Smooth muscle cell (in vitro differentiated cells): ENCODE data around the gene SPON1. TPM values are rescaled to one million over a fixed set of nuclear protein-coding genes. Genes with fewer than 3 reads are reported as not detected.

Experiments used
- DNase-seq: peaks from one replicate; lab custom pipeline; 2025; ENCODE audit not compliant: unreplicated experiment; lab: John Stamatoyannopoulos, UW
- H2AFZ ChIP-seq: fragments of 200-600 bp; sonication (generic); 2 replicates; pipeline ENCODE4 v1.6.0; 2016; ENCODE audit warnings: antibody characterized with exemption, low read depth, mild to moderate bottlenecking
- H3F3A ChIP-seq: fragments of 200-600 bp; sonication (generic); 2 replicates; pipeline ENCODE4 v1.6.0; 2017; ENCODE audit warnings: antibody characterized with exemption, low read depth
- H3K27ac ChIP-seq: fragments of 200-600 bp; sonication (generic); 2 replicates; pipeline ENCODE4 v1.5.1; 2016; ENCODE audit warnings: low read depth, mild to moderate bottlenecking
- H3K27me3 ChIP-seq: fragments of 200-600 bp; sonication (generic); 2 replicates; pipeline ENCODE4 v1.6.1; 2016; ENCODE audit warnings: low read depth, mild to moderate bottlenecking
- H3K36me3 ChIP-seq: fragments of 200-600 bp; sonication (generic); 2 replicates; pipeline ENCODE4 v1.5.1; 2016; ENCODE audit warnings: low read depth
- H3K4me1 ChIP-seq: fragments of 200-600 bp; sonication (generic); 2 replicates; pipeline ENCODE4 v1.5.1; 2016; ENCODE audit warnings: low read depth
- H3K4me2 ChIP-seq: fragments of 200-600 bp; sonication (generic); 2 replicates; pipeline ENCODE4 v1.6.0; 2016; ENCODE audit warnings: mild to moderate bottlenecking
- H3K4me3 ChIP-seq: fragments of 200-600 bp; sonication (generic); 2 replicates; pipeline ENCODE4 v1.5.1; 2016; ENCODE audit warnings: mild to moderate bottlenecking
- H3K79me2 ChIP-seq: fragments of 200-600 bp; sonication (generic); 2 replicates; pipeline ENCODE4 v1.6.0; 2016; ENCODE audit warnings: low read depth, mild to moderate bottlenecking
- H3K9ac ChIP-seq: fragments of 200-600 bp; sonication (generic); 2 replicates; pipeline ENCODE4 v1.6.0; 2016; ENCODE audit warnings: low read depth
- H3K9me3 ChIP-seq: fragments of 200-600 bp; sonication (generic); replicated peaks from 2 replicates; pipeline ENCODE4 v1.5.1; 2016; ENCODE audit warnings: low read depth
- H4K20me1 ChIP-seq: fragments of 200-600 bp; sonication (generic); 2 replicates; pipeline ENCODE4 v1.6.0; 2016; ENCODE audit warnings: low read depth
- WGBS: methylation state at CpG from one replicate; pipeline ENCODE4 v1.1.7; 2016; ENCODE audit warnings: low lambda C conversion rate; 5-methylcytosine and 5-hydroxymethylcytosine counted together
- polyA plus RNA-seq: library from polyadenylated mRNA; unstranded; fragments of >200 nt; fragmentation: Nextera tagmentation; extraction: Ambion mirVana; gene quantifications from 2 replicates; pipeline ENCODE4 v1.2.1, GENCODE V29; 2016
- total RNA-seq: library from RNA; depleted of rRNA; stranded (reverse); fragments of >200 nt; gene quantifications from 2 replicates; pipeline ENCODE4 v1.2.3, GENCODE V29; 2014
- TF ChIP-seq, protein P1 (sequence below): fragments of 200-600 bp; sonication (generic); IDR thresholded peaks from 2 replicates; pipeline ENCODE4 v1.5.1; 2017; ENCODE audit warnings: borderline replicate concordance, mild to moderate bottlenecking, antibody characterized with exemption; ENCODE audit not compliant: insufficient read depth, poor library complexity, severe bottlenecking

Gene SPON1
- total and polyA plus RNA-seq, 2 experiments from 2014 or later: 38.0 to 40.6 TPM

DNA sequence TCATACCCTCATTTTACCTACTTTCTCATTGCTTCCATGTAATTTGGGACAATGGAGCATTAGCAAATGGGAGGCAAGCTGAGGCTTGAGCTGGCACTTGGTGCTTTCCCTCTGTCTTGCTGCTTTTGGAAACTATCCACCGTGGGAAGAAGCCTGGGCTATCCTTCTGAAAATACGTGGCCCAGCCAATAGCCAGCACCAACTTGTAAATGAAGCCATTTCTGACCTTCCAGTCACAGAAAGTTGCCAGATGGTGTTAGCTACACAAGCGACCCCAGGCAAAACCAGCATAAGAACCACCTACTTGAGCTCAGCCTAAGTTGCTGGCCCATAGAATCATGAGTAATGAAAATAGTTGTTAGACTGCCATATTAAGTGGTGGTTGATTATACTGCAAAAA, 18.5 kb upstream of the SPON1 start:
- DNase-seq: no peak
- Histone ChIP-seq H3F3A (peaks cover 6% of the 10 kb centered on the region), H3K9me3 (no peaks in the 10 kb centered on the region), H3K79me2 (no peaks in the 10 kb centered on the region), H2AFZ (no peak overlapping the region), H3K4me3 (no peak overlapping the region), H3K27me3 (no peaks in the 10 kb centered on the region), H3K36me3 (no peaks in the 10 kb centered on the region), H3K4me2 (no peak overlapping the region), H3K9ac (no peak overlapping the region), H4K20me1 (no peaks in the 10 kb centered on the region), H3K27ac (no peak overlapping the region), H3K4me1 (peaks cover 4% of the 10 kb centered on the region)
- 85% methylated on average over 3 of the region's 3 CpGs for WGBS
- TF ChIP-seq, protein P1, sequence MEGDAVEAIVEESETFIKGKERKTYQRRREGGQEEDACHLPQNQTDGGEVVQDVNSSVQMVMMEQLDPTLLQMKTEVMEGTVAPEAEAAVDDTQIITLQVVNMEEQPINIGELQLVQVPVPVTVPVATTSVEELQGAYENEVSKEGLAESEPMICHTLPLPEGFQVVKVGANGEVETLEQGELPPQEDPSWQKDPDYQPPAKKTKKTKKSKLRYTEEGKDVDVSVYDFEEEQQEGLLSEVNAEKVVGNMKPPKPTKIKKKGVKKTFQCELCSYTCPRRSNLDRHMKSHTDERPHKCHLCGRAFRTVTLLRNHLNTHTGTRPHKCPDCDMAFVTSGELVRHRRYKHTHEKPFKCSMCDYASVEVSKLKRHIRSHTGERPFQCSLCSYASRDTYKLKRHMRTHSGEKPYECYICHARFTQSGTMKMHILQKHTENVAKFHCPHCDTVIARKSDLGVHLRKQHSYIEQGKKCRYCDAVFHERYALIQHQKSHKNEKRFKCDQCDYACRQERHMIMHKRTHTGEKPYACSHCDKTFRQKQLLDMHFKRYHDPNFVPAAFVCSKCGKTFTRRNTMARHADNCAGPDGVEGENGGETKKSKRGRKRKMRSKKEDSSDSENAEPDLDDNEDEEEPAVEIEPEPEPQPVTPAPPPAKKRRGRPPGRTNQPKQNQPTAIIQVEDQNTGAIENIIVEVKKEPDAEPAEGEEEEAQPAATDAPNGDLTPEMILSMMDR: no peak

DNA sequence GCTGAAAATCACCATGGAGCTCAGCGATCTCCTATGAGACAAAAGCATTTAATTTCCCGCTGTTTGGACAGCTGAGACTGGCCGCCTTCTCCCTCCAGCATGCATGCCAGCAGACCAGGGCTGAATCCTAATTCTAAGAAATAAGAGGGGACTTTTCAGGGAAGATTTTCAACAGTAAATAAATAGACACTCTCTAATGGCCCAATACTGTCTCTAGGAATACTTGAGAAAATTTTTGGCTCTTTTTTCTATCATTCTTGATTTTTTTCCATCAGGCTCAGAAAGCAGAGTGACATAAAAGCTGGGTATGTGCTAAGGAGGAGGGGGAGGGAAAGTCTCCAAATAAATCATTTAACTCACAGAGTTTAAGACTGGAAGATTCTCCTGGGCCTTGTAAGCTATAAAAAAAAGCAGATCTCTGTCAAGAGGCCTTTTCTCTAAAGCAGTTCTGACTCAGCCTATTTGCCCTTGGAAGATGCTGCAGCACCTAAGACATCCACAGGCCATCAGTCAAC, 17.6 kb upstream of the SPON1 start:
- no peak overlapping the region for H2AFZ ChIP-seq
- 81% methylated on average over 3 of the region's 3 CpGs for WGBS
- H3F3A ChIP-seq: peaks cover 6% of the 10 kb centered on the region
- H3K4me3 ChIP-seq: no peak overlapping the region
- no peak overlapping the region for H3K4me2 ChIP-seq
- H3K36me3 ChIP-seq: no peaks in the 10 kb centered on the region
- no peaks in the 10 kb centered on the region for H3K9me3 ChIP-seq
- TF ChIP-seq, protein P1: no peak
- no peak for DNase-seq
- H3K27me3 ChIP-seq: no peaks in the 10 kb centered on the region
- no peaks in the 10 kb centered on the region for H4K20me1 ChIP-seq
- no peaks in the 10 kb centered on the region for H3K79me2 ChIP-seq
- peaks cover 4% of the 10 kb centered on the region for H3K4me1 ChIP-seq
- no peak overlapping the region for H3K9ac ChIP-seq
- H3K27ac ChIP-seq: no peak overlapping the region

DNA sequence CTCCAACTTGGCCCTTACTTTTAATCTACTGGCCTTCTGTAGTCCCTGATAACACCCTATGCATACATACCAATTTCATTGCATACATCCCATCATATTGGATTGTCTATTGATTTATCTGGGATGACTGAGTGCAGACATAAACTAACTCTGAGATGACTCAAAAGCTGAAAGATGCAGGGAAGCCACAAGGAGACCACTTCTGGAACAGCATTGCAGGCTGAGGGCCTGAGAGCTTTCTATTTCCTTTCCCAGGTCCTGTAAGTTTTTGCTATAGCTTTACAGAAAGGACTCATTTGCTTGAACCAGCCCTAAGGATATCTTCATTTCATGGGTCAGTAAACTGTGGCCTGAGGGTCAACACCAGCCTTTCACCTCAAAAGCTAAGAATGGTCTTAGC, 15.1 kb upstream of the SPON1 start:
- peaks cover 6% of the 10 kb centered on the region for H3F3A ChIP-seq
- no peaks in the 10 kb centered on the region for H3K9me3 ChIP-seq
- TF ChIP-seq, protein P1: no peak
- no peak overlapping the region for H2AFZ ChIP-seq
- no peak overlapping the region for H3K27ac ChIP-seq
- H3K4me2 ChIP-seq: no peak overlapping the region
- no peak for DNase-seq
- H4K20me1 ChIP-seq: no peaks in the 10 kb centered on the region
- H3K79me2 ChIP-seq: no peaks in the 10 kb centered on the region
- H3K4me3 ChIP-seq: no peak overlapping the region
- H3K9ac ChIP-seq: no peak overlapping the region
- H3K36me3 ChIP-seq: no peaks in the 10 kb centered on the region
- H3K27me3 ChIP-seq: no peaks in the 10 kb centered on the region
- H3K4me1 ChIP-seq: peaks cover 4% of the 10 kb centered on the region

DNA sequence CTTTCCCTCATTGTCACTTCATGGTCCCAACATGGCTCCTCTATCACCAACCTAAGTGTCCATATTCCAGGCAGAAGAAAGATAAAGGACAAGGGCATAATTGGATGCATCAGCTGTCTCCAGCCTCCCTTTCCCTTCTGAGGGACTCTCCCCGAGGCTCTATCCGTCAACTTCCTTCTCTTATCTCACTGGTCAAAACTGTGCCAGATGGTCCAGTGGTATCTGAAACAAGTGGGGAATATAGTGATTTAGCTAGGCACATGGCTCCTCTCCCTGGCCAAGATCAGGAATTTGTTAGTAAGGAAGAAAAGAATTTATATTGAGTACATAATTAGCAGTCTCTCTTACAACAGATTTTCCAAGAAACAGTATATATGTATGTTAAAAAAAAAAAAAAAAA, 12.6 kb upstream of the SPON1 start:
- H3F3A ChIP-seq: no peaks in the 10 kb centered on the region
- H4K20me1 ChIP-seq: no peaks in the 10 kb centered on the region
- WGBS: 40% methylated on average over 2 of the region's 2 CpGs
- TF ChIP-seq, protein P1: no peak
- H3K27me3 ChIP-seq: peaks cover 8% of the 10 kb centered on the region
- H3K9ac ChIP-seq: no peak overlapping the region
- H3K4me2 ChIP-seq: no peak overlapping the region
- H3K36me3 ChIP-seq: no peaks in the 10 kb centered on the region
- H3K4me1 ChIP-seq: no peaks in the 10 kb centered on the region
- no peak overlapping the region for H3K27ac ChIP-seq
- no peaks in the 10 kb centered on the region for H3K79me2 ChIP-seq
- H3K4me3 ChIP-seq: no peak overlapping the region
- no peak overlapping the region for H2AFZ ChIP-seq
- no peak for DNase-seq
- no peaks in the 10 kb centered on the region for H3K9me3 ChIP-seq
